HG02571 (cell line): ENCODE measurements around the gene DUSP3.
"Not testable (repeated sequence)": the region's sequence is repeated elsewhere in the genome, so short reads cannot be mapped to it uniquely, and the experiment has no call there.

ENCODE experiments used
- ATAC-seq: cut with Tn5 transposase; IDR thresholded peaks from one replicate; pipeline ENCODE4 v1.9.1; 2021; ENCODE audit warnings: mild to moderate bottlenecking, moderate library complexity; ENCODE audit not compliant: unreplicated experiment

The DUSP3 gene

DNA sequence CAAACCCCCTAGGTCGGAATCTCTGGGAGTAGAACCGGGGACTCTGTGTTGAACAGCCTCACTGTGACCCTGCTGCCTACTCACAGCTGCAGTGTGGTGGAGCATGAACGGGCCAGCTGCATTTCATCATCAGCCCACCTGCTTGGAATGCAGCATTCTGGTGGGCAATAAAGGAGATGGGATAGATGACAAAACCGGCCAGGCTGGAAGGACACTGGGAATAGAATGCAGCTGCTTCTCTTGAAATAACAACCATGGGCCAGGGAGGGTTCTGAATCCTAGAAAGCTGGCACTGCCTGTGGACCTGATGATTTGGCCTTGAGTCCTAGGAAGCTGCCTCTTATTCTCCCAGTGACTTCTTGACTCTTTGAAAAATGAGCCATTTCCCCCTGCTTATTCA, 25.0 kb upstream of the DUSP3 start:
- no peak for ATAC-seq

DNA sequence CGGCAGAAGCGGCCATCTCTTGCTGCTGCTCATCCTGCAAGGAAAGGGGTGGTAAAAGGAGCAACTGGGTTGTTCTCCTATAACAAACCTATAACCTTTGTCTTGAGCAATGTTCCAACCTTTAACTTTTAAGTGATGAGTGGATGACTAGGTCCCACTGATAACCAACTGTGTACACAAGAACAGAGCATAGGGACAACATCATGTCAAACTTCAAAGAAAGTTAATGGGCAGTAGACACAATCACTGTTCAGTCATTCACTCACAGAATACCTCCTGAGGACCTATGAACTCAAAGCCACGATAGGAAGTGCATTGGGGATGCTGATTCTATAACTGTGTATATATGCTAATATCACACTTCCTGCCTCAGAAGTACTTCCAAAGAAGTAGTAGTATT, 23.1 kb upstream of the DUSP3 start:
- ATAC-seq = no peak

DNA sequence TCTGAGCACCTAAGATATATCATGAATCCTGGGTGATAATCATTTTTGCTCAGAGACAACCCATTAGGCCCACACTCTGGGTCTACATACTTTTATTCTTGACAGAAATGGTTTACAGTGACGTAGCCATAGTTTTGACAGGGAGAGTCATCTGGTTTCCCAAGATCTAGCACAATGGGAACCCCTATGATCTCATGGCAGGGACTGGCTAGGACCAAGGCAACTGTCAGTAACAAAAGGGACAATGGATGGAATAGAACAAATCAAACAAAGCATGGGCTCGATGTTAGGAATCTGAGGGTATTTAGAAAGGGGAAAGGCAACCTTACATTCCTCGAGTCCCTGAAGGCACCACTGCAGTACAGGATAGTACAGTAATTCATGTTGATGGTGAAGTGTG, 22.0 kb upstream of the DUSP3 start:
- no peak for ATAC-seq

GRCh38 chr17:43799047-43799446, 20.3 kb upstream of the DUSP3 start:
- ATAC-seq = no peak

DNA sequence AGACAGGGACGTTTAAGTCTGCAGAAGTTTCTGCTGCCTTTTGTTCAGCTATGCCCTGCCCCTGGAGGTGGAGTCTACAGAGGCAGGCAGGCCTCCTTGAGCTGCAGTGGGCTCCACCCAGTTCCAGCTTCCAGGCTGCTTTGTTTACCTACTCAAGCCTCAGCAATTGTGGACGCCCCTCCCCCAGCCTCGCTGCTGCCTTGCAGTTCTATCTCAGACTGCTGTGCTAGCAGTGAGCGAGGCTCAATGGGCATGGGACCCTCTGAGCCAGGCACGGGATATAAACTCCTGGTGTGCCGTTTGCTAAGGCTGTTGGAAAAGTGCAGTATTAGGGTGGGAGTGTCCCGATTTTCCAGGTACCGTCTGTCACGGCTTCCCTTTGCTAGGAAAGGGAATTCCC, 19.2 kb upstream of the DUSP3 start:
- ATAC-seq = not testable (repeated sequence)

DNA sequence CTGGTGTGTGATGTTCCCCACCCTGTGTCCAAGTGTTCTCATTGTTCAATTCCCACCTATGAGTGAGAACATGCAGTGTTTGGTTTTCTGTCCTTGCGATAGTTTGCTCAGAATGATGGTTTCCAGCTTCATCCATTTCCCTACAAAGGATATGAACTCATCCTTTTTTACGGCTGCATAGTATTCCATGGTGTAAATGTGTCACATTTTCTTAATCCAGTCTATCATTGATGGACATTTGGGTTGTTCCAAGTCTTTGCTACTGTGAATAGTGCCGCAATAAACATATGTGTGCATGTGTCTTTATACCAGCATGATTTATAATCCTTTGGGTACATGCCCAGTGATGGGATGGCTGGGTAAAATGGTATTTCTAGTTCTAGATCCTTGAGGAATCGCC, 13.9 kb upstream of the DUSP3 start:
- not testable (repeated sequence) for ATAC-seq

DNA sequence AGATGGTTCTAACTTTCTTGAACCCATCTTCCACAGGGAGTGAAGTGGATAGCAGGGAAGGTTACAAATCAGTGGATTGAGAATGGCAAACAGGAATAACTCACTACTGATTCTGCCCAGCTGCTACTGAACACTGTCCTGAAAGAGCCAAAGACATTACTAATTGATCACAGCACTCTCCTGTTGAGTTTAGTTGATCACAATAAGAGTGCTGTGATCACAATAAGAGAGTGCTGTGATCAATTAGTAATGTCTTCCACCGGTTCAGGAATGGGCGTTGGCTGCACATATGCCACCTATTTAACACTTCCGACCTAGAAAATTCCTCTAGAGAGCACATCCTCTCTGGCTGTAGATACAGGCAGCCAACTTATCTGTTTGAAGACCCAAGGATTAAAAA, 12.8 kb upstream of the DUSP3 start:
- ATAC-seq = no peak

DNA sequence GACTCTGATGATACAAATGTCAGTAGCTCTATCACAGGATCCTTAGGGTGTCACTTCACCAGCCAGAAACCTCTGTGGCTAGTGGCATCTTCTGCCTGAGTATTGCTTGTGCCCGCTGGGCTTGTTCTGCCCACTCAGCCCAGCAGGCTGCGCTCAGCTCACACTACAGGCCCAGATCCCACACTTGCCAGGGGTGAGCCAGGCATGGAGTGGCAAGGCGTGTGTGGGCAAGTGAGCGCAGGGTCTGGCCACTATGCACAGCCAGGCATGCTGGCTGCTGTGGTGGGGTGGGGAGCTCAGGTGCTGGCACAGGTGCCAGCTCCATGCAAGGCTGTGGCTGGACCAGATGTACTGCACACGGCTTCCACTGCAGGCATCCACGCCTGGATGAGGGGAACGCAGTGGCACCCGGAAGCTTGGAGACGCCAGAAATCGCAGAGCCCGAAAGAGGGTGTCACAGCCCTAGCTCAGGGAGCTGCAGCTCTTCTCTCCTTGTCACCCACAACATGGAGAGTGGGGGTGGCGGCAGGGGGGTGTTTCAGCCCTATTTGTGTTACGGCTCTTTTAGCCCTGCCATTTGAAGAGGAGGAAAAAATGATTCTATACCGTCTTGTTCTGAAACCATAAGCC, 11.6 kb upstream of the DUSP3 start:
- no peak for ATAC-seq

- no peak for ATAC-seq
Measured at GRCh38 chr17:43789482-43789881, 10.7 kb upstream of the DUSP3 start.

- ATAC-seq = no peak
Measured at GRCh38 chr17:43788540-43788939, 9.8 kb upstream of the DUSP3 start.

DNA sequence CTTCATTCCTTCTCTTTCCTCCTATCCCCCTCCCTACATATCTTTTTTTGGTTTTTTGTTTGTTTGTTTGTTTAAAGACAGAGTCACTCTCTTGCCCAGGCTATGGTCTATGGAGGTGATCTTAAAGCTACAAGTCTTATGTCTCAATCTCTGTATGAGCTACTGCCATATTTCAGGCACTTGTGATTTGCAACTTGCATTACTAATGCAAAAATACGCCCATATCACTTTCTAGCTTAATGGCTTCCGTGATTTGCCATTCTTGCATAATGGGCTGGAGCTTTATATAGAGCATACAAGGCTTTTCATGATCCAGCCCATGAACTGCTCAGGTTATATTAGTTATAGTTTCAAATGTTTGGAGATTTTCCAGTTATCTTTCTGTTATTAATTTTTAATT, 9.0 kb upstream of the DUSP3 start:
- ATAC-seq = no peak

DNA sequence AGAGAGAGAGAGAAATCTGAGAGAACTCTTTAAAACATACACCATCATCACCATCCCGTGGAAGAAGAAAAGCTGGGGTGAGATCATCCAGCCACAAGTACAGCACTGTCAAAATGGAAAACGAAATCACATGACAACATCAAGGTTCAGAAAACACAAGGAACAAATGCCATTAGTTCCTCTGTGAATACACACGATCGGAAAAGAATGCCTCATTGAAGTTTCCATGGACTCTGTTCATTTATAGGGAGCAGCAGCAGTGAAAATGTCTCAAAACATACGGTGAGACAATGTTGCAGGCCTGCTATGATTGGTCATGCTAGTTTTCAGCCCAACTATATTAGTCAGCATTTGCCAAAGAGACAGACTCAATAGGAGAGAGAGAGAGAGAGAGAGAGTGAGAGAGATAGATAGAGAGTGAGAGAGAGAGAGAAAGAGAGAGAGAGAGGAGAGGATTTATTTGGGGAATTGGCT, 5.9 kb upstream of the DUSP3 start:
- no peak for ATAC-seq

- no peak for ATAC-seq
Measured at GRCh38 chr17:43784068-43784467, 5.3 kb upstream of the DUSP3 start.

DNA sequence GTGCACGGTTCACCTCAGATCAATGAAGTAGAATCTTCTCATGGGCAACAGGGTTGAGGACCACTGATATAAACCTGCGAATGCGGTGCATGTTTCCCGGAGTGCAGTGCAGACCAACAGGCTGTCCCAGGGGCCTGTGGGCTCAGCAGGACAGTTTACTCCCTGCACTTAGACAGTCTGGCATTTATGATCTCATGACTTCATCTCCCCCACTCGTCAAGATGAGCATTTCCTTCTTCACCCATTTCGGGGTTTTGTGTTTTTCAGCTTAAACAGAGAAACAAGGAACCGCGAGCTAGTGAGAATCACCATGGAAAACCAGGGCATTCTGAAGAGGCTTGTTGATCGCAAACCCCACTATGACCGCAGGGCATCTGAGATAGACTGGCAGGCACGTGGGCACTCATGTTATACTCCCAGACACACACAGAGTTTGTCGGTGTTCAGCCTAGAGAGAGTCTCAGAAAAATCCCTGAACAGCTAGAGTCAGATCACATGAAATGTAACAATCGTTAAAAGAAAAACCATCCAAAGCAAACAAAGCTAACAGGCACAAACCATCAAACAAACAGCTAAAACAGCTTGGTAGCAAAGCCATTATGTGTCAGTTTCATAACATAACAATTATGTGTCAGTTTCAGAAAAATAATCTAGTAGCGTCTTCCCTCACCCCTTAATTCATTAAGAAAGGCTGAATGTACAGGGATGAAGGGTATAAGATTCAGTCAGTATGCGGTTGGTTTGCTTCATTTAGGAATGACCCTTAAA, 4.3 kb upstream of the DUSP3 start:
- ATAC-seq = no peak

DNA sequence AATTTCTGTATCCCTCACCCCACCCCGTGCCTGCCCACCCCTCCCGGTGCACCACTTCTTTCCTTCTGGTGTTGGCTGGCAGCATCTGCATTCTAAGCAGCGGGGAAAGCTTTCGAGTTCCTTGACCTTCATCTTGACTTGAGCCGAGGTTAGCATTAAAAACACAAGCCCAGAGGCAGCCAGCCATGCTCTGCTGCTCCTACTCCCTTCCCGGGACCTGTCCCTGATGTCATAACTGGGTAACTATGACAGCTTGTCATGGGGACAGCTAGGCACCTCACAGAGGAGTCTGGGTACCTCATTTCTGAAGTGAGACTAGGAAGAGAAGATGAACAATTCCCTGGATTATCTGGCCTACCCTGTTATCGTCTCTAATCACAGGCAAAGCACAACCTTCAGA, 1.4 kb upstream of the DUSP3 start, which contains the start of gene CFAP97D1:
Gene CFAP97D1, plus strand, starts transcription at position 301 of the 400 bp plus-strand sequence. Its CDS starts 28 bp downstream, at position 329.
- no peak for ATAC-seq

- ATAC-seq = no peak
Measured at GRCh38 chr17:43779145-43780125, 658 bp upstream of the DUSP3 start.

- ATAC-seq = no peak
Measured at GRCh38 chr17:43774304-43775250, 4.2 kb downstream of the DUSP3 start.

GRCh38 chr17:43772877-43773648, 5.7 kb downstream of the DUSP3 start:
- ATAC-seq = no peak

DNA sequence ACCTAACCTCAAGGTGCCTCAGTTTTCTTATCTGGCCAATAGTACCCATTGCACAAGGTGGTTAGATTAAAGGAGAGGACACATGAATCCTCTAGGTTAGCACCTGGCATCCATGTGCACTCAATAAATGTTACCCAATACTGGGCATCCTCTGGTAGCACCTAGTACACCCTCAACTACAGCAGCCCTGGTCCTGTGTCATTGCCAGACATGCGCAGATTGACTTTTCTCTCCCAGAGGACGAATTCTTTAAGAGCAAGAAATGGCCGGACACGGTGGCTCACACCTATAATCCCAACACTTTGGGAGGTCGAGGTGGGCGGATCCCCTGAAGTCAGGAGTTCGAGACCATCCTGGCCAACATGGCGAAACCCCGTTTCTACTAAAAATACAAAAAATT, 7.3 kb downstream of the DUSP3 start:
- no peak for ATAC-seq
